GM13976 (cell line): ENCODE data around the gene SIX3.

Experiments
- DNase-seq: peaks from one replicate; pipeline ENCODE4 v3.0.0; 2012; ENCODE audit warnings: low spot score
- CTCF ChIP-seq: IDR thresholded peaks from 2 replicates; pipeline ENCODE4 v1.5.1; 2012; ENCODE audit warnings: borderline replicate concordance, mild to moderate bottlenecking; ENCODE audit not compliant: insufficient read depth; ENCODE audit errors: extremely low read depth, missing control alignments, control extremely low read depth
- in situ Hi-C: fragments of 300-500 bp; cut with MboI; formaldehyde crosslinking; loops from one replicate; pipeline ENCODE4 v1.12.0; 2022; ENCODE audit warnings: low sequenced_read_pairs, mixed read lengths, inconsistent platforms; ENCODE audit not compliant: unreplicated experiment

SIX3 gene

GRCh38 chr2:44929735-44930273 is 11.7 kb upstream of the SIX3 start:
- in situ Hi-C loops, result no loop called here
- no peak for TF ChIP-seq CTCF
- peak; percentile 31 for DNase-seq

DNA sequence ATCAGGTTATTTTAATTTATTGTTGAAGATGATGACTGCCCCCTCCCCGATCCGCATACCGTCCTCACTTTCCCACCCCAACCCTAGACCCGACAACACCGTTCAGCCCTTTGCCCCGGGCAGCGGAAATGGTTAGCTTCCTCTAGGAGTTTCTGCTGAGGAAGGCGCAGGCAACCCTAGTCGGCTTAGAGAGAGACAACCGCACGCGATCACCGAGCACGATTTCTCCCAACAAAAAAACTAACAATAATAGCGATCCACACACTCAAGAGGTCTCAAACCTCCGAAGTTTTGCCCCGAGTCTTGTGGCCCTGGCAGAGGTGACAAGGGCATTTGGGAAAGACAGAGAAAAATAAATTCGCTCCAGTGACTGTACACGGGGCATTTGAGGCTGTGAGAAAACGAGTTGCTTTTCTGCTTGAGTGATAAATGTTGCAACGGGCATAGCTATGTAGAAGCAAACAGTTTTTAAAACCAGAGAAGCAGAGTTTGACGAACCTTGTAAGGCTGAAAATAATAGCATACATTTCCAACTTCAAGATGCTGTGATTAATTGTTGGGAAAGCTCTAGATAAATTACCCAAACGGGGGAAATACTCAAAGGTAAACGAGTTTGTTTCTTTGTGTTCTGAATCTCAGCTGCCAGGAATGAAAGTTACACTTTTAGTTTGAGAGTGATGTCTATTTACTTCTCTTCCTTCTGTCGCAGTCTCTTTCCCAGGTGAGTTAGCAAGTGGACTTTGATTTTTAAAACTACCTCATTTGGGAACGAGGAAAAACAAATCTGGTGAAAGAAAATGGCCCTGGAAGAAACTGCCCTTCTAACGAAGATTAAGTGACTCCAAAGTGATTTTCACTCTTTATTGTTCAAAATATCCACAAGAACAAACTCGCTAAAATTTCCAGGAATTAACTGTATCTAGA is 11.0 kb upstream of the SIX3 start:
- in situ Hi-C loops, result no loop called here
- no peak for TF ChIP-seq CTCF

GRCh38 chr2:44931198-44931780 is 10.2 kb upstream of the SIX3 start:
- TF ChIP-seq CTCF, result no peak
- in situ Hi-C loops, result no loop called here
- no peak for DNase-seq

More for the DNA sequence above, 11.0 kb upstream of the SIX3 start:
- peak; percentile 40 for DNase-seq

GRCh38 chr2:44932079-44932478 is 9.4 kb upstream of the SIX3 start:
- in situ Hi-C loops, result no loop called here
- DNase-seq, result no peak
- no peak for TF ChIP-seq CTCF

- TF ChIP-seq CTCF, result no peak
- in situ Hi-C loops, result no loop called here
- DNase-seq, result peak; percentile 31
Measured at GRCh38 chr2:44932564-44933392, 8.7 kb upstream of the SIX3 start.

GRCh38 chr2:44933434-44933951 is 8.0 kb upstream of the SIX3 start:
- DNase-seq, result peak; percentile 40
- in situ Hi-C loops, result no loop called here
- no peak for TF ChIP-seq CTCF
